GM19452 (cell line): ENCODE results near the gene MEF2C.

Source experiments
- ATAC-seq: cut with Tn5 transposase; IDR thresholded peaks from one replicate; pipeline ENCODE4 v1.9.1; 2021; ENCODE audit not compliant: unreplicated experiment

MEF2C gene

DNA sequence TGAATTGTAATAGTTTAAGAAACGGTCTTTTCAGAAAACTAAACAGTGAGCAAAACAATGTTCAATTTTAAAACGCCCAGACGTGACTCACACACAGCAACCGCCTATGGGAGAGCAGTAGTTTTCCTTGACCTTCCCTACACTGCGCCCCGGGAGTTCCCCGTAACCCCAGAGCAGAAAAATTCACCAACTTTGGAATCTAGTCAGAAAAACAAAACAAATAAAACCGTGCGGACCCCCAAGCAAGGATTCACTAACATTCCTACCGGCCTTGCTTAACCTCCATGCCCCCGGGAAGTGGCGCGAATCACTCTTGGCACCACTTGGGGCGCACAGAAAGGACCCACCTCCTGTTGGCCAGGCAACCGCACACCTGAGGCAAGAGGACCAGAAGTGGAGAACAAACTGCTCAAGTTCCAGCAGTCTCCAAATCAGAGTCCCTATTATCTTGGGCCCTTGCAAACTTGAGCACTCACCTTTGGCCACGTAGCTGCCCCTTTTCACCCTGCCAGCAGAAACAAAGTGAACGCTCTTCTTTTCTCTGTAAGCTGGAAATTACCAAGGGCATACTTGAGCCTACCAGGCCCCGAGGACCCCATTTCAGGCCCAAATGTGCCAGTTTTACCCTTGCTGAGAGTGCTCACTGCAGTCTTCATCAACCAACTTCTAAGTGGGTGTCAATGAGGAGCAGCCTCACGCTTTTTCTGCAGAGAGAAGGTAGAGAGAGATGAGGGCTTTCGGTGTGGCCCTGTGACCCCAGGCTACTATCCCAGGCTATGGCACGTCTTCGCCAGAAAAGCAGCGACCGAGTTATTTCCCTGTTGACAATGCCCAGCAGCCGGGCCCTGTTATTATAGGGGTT is 189.7 kb downstream of the MEF2C start:
- ATAC-seq: no peak

DNA sequence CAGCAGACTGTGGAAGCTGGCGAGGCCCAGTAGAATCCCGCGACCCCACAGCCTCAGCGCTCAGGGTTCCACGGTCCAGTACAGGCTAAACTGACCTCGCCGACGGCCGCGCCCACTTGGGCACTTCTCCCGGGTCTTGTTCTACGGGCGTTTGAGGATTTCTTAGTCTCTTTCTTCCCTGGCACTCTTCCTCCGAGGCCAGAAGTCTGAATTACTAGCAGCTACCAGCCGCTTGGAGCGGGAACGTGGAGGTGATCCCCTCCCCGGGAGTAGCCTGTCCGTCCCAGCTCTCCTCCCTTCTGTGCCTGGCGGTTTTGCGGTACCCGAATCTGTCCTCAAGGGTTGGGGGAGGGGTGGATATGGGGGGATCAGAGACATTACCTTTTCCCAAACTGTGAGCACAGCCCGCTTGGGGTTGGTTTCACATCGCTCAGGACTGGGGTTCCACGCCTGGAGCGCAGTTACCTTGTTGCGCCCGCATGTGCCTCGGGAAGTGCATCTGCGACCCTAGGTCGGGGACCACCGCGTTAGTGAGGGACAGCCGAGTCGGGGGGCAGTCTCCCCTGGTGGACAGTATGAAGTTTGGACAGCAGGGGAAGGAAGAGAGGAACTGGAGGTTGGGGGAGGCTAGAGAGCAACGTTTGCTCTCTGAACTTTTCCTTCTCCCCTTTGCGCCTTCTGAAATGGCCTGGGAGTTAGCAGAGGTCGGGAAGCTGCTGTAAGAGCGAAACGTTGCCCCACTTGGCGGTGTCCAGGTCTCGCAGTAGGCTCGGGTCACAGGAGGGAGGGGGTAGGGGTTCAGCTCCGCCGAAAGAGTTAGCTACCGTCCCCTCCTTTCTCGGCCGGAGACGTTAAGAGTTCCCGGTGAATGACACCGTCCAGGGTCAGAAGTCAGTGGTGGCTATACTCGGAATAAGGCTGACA is 190.8 kb downstream of the MEF2C start:
- ATAC-seq: no peak

DNA sequence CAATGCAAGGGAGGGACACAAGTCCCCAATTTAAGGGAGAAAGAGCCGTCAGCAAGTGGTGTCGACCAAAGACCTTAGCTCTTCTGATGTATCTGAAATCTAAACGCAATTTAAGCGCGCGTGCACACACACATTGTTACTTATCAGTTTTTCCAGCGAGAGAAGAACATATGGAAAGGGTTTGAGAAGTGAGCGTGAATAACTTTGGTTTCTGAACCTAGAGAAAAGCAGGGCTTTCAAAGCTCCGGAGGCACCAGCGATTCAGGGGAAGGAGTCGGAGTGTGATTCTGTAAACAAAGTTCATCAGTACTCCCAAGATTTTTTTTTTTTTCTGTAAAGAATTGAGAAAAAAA is 191.8 kb downstream of the MEF2C start:
- ATAC-seq: peak; percentile 17

DNA sequence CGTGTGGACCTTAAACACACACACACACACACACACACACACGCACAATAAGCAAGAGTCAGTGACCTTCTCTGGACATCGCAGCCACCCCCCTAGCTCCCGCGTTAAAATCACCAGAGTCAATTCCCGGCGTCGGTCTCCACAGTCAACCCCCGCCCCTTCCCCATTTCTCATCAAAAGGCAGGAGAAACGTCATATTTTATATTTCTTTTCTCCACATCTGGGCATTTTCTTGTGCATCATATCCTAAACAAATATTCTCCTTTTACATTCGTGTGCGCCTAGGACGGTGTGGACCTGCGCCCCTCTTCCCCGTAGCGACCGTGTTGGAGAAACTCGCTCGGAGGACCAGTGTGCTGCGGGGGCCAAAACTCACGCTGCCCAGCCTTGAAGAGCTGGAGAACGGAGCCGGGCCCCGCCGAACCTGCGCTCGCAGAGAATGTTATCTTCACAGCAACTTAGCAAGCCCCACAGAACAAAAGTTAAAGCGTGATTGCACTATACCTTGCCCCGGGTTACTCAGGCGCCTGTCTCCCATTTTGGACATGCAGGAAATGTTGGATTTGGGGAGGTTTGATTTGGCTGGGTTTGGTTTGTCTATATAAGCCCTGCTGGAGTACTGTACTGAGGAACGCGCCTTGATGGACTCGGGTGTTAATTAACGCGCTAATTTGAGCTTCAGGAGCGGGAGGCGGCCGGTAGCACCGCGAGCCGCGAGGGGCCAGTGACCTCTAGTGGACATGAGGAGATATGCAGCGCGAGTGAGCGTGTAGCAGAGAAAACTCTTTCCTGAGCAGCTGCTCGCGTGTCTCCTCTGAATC is 192.4 kb downstream of the MEF2C start:
- peak; percentile 82 for ATAC-seq

DNA sequence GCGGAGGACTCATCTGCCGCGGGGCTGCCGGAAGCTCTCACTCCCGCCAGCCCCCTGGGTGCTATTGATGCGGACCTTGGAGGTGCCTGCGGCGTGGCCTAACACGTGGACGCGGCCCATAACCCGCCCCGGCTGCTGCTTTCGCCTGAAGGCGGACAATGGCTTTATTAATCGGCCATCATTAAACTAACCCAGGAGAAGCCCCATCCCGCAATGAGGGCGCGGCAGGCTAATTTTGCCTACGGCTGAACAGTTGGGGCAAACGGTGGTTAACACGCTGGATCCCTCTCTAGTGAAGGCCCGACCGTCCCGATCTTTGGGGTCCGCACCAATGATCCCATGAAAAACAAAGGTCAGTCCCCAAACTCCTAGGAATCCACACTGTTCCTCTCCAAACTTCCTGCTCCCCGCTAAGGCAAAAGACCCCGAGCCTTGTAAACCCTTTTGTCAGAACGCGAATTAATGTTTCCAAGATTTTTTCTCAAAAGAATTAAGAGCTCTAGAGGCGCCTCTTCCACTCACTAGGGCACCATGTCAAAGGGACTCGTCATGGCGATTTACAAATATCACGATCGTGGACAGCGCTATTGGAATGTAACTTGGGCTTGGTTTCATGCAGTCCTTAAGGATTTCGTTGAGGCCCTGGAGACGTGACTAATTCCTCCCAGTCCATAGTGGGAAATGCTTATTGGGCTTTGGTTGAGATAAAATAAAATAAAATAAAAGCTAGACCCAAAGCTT is 193.1 kb downstream of the MEF2C start:
- ATAC-seq: no peak

DNA sequence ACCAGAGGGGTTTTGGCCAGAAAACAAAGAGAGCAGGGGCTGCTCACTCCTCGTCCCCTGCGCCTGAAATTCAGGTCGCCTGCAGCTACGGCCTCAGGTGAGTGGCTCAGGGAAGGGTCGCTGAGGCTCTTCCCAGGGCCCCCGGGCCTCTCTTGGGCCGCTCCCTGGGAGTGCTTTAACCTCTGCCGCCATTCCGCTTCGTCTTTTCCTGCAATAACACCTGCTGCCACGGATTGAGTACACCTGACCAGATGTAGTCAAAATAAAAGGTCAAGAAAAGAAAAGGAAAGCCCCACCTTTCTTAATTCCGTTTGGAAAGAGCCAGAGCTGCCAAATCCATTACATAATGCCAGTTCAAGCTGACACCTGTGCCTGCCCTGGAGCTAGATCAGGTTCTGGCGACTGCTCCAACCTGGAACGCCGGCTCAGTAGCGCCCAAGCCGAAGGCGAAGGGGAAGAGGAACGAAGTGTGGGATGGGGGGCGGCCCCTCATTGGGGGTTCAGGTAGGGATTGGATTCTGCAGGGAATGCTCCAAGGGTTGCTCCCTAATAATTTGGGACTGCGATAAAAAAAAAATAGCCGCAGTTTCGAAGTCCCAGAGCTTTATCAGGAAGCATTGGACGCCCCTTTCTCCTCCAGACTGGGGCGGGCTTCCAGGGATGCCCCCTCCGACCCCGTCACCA is 193.9 kb downstream of the MEF2C start:
- ATAC-seq: no peak

DNA sequence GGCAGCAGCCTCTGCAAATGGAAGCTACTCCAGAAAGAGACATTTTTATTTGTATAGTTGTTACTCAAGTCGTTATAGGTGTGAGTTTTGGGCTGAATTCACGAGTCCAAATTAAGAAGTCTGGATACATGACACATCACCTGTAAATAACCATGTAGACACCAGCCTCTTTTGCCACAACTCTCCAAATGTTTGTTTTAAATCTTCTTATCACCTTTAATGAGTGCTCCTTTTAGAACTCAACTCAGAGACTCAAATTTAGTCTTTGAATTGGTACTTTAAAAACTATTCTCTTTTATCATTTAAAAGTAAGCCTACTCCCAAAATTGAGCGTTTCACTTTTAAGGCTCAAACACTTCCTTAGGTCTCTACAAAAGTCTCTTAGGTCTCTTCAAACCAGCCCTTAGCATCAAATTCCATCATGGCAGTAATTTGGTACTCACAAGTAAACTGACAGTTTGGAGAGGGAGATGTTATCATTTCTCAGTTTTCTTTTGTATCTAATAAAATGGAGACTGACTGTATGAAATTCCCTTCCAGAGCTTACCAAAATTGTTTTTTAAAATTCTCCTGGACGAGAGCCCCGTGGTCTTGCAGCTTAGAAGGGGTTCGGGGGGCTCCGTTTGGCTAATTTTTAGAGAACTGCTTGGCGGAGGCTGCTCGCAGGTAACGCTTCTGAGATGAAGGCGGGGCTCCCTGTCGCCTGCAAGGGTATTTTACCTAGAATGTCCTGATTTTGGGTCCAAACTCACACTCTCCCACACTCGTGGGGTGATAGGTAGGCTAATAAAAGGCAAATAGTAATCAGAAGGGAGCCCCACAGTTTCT is 194.6 kb downstream of the MEF2C start:
- ATAC-seq: no peak

DNA sequence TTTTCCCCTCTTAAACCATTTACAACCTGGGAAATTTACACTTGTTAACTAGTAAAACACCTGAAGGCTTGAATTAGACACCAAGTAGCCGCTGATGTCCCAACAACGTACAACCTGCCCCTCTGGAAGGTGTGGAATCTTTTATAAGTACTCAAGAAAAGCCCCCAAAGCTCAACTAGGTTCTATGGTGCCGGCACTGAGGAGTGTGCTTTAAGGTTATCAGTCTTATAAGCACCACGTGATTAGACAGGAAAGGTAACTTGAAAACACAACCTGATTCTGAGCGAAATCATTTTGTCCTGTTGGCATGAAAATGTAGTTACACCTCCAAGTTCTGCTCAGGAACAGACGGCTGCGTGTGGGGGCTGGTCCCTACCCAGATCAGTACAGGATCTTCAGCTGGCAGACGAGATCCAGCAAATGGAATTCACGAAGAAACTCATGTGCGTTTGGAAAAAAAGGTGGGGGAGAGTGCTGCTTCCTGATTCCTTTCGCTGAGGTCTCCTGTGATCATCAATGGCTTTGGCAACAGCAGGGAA is 195.5 kb downstream of the MEF2C start:
- no peak for ATAC-seq

DNA sequence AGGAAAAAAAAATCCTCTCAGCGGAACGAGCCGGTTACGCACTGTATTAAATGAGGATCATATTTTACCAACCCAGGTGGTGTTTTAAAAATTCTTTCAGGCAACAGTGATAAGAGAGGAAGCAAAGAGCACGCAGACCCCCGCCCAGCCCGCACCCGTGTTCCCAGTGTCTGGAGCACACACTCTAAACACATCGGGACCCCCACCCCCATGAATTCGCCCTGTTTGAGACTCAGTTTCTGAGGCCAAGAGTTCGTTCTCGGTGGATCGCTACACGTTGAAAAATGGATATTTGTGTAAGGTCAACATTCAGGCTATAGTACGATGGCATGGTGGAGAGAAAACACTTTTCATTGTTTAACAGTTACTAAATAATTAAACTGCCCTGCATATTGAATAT is 196.3 kb downstream of the MEF2C start:
- ATAC-seq: no peak

DNA sequence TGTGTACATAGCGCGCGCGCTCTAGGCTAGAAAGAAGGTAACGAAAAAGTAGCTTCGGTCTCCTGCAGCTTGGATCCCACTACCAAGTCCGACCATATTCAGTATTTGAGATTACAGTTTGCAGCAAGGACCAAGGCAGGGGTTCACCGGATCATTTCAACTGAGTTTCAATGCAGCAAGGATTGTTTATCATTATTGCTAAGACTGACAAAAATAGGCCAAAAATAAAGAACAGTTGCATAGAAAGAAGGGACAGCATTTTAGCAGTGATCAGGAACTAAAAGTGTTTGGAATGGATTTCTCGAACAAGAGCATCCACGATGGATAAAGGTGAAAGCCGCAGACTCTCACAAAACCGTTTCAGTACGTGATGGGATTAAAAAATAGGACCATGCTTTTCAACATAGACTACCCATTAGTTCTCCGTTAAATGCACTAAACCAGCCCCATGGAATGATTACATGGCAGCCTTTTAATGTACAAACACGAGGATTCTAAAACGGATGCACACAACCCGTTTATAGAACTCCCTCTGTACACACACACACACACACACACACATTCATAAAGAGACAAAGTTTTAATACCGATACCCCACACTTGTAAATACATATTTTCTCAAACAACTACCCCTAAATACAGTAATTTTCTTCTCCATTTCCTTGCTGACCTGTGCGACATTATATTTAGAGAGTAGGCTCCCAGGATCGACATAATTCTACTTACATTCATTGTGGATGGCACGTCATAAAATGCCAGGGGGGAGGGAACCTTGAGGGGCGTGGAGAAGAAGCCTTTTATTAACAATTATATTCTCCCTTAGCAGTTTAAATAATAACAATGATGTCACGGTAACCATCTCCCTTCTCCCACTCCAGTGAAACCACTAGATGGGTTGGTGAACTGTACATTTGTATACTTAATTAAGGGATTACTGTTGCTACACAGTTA is 197.1 kb downstream of the MEF2C start:
- ATAC-seq: no peak

DNA sequence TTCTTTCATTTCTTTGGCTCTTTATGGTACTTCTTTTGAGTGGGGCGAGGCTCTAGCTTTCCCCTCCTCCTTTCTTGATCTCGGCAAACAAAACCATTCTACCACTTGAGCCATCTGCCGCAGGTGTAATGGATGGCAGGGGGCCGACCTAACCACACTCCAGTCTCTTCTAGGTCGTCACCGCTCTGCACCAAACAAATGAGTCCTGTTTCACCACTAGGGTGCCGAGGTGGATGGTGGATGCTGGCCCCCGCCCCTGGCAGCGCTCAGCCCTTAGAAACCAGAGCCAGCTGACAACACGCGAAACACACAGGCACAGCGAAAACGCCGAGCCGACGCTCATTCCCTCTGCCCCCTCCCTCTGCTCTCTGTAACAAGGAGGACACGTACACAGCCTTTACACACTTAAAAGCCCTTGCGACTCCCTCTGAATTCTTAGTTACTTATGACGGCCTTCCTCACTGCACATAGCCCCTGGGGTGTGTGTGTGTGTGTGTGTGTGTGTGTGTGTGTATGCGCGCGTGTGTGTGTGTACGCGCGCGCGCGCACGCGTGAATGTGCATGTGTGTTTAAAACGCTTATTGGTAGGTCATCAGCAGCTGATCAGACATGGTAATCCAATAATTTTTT is 199.4 kb downstream of the MEF2C start:
- ATAC-seq: peak; percentile 56

DNA sequence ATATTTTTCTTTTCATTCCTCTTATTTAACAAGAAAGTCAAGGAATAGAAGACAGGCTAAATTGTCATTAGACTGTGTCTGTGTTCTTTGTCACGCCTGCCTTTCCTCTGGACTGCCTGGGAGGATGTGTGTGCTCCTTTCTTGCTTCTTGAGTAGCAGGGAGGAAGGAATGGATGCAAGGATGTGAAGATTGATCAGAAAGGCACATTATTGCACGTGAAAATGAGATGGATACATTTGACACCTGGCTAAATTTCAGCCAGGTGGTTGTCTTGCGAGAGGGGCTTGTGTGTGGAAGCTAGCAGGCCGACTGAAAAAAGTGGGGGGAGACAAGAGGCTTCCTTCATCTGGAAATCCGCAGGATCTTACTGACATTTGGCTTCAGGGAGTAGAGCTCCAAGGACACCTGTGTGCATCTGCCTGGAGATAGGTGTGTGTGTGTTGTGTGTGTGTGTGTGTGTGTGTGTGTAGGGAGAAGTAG is 200.1 kb downstream of the MEF2C start:
- ATAC-seq: no peak

DNA sequence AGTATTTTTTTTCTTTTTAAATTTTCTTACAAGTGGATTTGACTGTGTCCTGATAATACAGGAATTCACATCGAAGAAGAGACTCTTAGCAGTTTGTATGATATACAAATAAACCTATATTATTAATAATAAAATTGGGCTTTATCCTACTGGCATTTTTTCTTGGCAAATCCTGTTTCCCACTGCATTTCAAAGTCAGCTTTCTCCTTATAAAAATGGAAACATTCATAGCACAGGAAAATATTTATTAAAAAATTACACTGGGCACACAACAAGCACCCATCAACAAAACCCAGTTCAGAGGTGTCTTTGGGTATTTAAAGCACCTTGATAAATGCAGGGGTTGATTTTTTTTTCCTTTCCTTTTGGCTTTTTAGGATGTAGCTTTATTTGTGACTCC is 200.9 kb downstream of the MEF2C start:
- ATAC-seq: no peak

DNA sequence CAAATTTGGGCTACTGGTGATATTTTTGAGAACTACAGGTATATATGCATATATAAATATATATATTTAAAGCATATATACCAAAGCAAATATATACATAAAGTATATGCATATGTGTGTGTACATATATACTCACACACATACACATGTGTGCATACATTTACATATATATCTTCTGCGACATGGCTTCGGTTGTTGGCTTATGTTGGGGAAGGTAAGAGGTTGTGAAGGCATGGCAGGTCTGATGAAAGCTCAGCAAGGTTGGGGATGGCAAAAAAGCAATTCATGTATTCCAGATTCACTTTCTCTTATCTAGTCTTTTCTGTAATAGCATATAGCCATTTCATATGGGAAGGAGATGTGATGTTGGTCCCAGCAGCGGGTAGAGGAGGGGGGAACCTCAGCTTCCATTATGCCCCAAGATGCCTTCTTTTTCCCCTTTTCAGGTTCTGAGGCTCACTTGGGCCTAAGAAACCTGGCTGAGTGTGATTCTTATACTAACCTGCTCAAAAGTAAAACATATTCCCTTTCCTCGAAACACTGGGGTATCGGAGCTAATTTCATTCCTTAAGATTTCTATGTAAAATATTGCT is 201.7 kb downstream of the MEF2C start:
- ATAC-seq: no peak

DNA sequence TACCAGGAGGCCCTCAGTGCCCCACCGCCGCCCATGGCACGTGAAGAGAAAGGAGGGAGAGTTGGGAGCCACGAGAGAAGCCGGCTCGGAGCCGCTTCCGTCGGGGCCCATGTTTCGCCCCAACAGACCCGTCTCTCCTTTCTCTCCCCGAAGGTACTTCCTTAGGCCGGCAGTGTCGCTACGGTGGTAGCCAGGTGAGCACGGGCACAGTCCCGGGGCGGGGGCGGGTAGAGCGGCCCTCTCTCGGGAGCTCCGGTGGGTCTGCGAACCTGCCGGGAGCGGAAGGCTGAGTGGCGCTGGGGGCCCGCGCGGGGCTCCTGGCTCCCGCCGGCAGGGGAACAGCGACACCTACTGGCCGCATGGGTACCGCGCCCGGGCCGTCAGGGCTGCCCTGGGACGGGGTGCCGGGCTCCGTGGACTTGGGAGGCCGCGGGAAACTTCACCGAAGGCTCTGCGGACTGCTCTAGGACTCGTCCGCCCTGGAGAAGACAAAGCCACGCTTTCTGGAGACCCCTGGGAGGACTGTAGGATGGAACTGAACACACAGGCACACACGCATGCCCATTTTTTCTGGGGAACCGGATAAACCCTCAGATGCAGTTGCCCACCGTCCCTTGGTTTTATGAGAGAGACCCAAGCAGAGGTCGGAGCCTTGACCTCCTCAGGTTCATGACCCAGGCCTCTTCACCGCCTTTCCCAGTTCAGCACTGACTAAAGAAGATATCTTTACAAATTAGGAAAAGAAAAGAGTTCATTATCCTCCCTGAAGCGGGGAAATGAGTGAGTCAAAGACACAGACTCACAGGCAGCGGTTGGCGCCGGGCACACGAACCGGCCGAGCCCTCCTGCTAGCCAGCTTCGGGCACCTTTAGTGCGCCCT is 202.5 kb downstream of the MEF2C start:
- ATAC-seq: peak; percentile 82

DNA sequence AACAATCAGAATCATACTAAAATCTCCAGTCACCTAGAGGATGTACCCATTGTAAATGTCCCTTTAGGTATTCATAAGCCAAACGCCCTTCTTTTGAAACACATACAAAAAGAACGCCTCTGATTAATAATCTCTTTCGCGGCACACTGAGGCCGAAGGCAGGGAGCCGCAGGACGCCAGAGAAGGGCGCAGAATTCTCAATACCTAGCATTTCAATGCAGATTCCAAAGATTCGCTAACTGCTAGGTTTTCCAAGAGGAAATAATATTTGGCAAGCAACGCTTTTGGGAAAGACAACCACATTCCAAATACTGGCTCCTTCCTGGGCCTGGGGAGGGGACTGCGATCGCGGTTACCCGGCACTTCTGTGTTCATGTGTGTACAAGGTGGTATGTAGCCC is 203.3 kb downstream of the MEF2C start:
- ATAC-seq: no peak
